Progenitor cell of endocrine pancreas (in vitro differentiated cells): ENCODE results near the gene WDR90. TPM values are rescaled to one million over a fixed set of nuclear protein-coding genes. Genes with fewer than 3 reads are reported as not detected.

Experiments used
- DNase-seq: peaks from one replicate; pipeline ENCODE4 v3.0.0; 2021; ENCODE audit warnings: low spot score; ENCODE audit not compliant: unreplicated experiment
- H3K27ac Mint-ChIP-seq: 2 replicates; pipeline ENCODE4 v1.8.0; 2021; ENCODE audit warnings: mild to moderate bottlenecking, moderate library complexity, mixed read lengths
- H3K27me3 Mint-ChIP-seq: 2 replicates; pipeline ENCODE4 v1.8.0; 2021; ENCODE audit warnings: mixed read lengths
- H3K36me3 Mint-ChIP-seq: 2 replicates; pipeline ENCODE4 v1.8.0; 2022; ENCODE audit warnings: mixed read lengths; ENCODE audit not compliant: insufficient read depth
- H3K4me1 Mint-ChIP-seq: 2 replicates; pipeline ENCODE4 v1.8.0; 2021; ENCODE audit warnings: low read depth, mixed read lengths
- H3K4me3 Mint-ChIP-seq: 2 replicates; pipeline ENCODE4 v1.8.0; 2021; ENCODE audit warnings: low read depth, mild to moderate bottlenecking, moderate library complexity, mixed read lengths
- H3K9me3 Mint-ChIP-seq: 2 replicates; pipeline ENCODE4 v1.8.0; 2021; ENCODE audit warnings: low read depth, mixed read lengths
- CTCF ChIP-seq: fragments of 200-600 bp; sonication (generic); IDR thresholded peaks from one replicate; pipeline ENCODE4 v1.5.0; 2021; ENCODE audit warnings: antibody characterized with exemption, mild to moderate bottlenecking; ENCODE audit not compliant: unreplicated experiment
- total RNA-seq: library from RNA; stranded (reverse); gene quantifications from 2 replicates; pipeline ENCODE4 v1.2.1, GENCODE V29; 2021

The WDR90 gene
- total RNA-seq, 1 donor from 2014 or later: 109 TPM

DNA sequence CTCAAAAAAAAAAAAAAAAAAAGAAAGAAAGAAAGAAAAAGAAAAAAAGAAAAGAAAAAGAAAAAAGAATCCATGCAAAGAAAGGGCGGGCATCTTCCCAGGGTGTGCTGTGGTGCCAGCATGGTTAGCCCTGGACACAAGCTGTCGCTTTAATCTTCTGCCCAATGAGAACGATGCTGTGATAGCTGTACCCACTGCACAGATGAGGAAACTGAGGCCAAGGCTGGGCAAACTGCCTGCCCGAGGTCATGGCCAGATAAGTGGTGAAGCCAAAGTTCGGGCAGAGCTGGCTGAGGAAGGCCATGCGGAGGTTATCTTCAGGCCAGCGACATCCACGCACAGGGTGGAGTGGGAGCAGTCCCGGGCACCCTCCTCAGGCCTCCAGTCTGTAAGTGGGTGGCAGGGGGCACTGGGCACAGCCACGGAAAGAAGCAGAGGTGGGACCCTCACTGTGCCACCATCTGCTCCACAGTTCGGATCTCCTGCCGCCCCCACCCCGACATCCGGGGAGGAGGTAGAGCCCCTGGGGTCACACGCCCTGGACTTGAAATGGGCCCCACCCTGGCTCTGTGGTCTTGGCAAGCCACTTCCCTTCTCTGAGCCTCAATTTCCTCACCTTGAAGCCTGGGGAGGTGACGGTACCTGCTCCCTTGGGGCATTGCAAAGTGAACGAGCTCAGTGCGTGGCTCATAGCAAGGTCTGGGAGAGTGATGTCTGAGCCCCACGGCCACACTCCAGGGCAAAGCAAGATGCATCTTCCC is 49.9 kb downstream of the WDR90 start:
- TF ChIP-seq CTCF: no peak
- H3K9me3 Mint-ChIP-seq: no peaks in the 10 kb centered on the region
- no peaks in the 10 kb centered on the region for H3K4me1 Mint-ChIP-seq
- no peak for DNase-seq
- H3K4me3 Mint-ChIP-seq: no peak overlapping the region
- H3K36me3 Mint-ChIP-seq: no peaks in the 10 kb centered on the region
- peaks cover 66% of the 10 kb centered on the region for H3K27me3 Mint-ChIP-seq
- no peak overlapping the region for H3K27ac Mint-ChIP-seq

DNA sequence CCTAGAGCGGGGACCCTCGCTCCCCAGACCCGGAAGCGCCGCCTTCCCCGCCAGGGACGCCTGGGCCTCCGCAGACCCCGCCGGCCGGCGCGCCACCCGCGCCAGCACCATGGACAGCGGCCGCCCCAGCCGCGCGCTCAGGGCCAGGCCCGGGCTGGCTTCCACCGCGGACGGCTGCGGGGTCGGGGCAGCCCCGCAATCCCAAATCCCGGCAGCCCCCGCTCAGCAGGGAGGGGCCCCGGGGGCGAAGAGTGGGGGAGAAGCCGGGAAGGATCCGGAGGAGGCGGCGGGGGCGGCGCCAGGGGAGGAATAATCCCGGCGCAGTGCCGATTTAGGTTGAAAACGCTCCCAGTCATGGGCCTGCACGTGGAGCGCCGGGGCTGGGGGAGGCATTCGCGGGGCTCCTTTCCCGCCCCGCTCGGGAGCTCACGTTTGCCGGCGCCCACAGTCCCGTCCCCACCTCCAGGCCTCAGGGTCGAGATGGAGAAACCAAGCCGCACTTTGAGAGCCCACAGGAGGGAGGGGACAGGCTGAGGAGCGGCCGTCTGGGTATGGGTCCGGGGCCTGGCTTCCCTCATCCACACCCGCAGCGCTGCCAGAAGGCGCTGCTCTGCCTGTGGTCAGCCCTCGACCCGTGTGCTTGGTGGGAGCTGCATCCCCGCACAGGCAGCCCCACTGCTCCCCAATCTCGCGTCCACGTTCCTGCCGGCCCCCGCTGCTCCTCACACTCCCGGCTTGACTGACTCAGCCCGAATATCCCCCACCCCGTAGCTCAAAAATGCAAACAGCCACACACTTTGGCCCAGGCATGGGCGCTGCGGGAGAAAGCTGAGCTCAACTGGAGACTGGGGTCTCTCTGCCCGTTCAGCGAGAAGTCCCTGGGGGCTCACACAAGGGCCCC is 51.8 kb downstream of the WDR90 start:
- Mint-ChIP-seq H3K4me1 (no peaks in the 10 kb centered on the region), H3K36me3 (no peaks in the 10 kb centered on the region), H3K27me3 (peaks cover 62% of the 10 kb centered on the region), H3K4me3 (no peak overlapping the region), H3K27ac (no peak overlapping the region), H3K9me3 (no peaks in the 10 kb centered on the region)
- no peak for TF ChIP-seq CTCF
- peak; percentile 70 for DNase-seq

DNA sequence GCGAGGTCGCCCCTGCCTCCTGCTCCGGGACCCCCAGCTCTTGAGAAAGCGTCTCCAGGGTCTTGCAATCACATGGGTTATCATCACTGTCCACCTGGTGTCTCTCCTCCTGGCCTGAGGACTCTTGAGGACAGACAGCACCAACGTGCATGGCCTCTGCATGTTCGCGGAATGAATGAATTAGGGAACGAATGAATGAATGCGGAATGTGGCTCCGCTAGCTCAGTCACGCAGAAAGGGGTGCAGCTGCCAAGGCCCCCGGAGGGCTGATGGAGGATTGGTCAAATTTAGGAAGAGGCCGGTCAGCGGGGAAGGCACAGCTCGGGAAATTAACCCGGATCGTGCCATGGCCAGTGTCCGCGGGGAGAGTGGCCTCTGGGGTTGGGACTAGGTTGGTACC is 53.2 kb downstream of the WDR90 start:
- no peaks in the 10 kb centered on the region for H3K4me1 Mint-ChIP-seq
- no peak overlapping the region for H3K27ac Mint-ChIP-seq
- DNase-seq: no peak
- no peak overlapping the region for H3K4me3 Mint-ChIP-seq
- H3K36me3 Mint-ChIP-seq: no peaks in the 10 kb centered on the region
- H3K27me3 Mint-ChIP-seq: peaks cover 65% of the 10 kb centered on the region
- no peaks in the 10 kb centered on the region for H3K9me3 Mint-ChIP-seq
- no peak for TF ChIP-seq CTCF

DNA sequence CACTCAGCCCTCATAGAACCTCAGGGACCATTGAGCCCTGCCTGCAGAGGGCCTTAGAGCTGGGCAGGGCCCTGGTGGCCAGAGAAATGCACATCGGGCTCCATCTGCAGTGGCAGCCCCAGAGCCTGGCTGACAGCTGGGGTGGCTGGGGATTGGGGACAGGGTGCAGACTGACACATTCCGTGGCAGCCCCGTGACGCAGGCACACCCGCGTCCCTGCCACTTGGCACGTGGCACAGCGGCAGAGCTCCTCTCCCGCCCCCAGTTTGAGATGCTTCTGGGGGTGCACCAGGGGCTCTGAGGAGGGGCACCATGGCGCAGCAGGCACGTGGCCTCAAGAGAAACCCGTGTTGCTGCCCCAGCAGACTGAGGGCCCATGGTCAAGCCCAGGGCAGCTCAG is 54.2 kb downstream of the WDR90 start:
- DNase-seq: no peak
- no peak overlapping the region for H3K27ac Mint-ChIP-seq
- H3K27me3 Mint-ChIP-seq: peaks cover 64% of the 10 kb centered on the region
- H3K4me3 Mint-ChIP-seq: no peak overlapping the region
- no peaks in the 10 kb centered on the region for H3K36me3 Mint-ChIP-seq
- no peaks in the 10 kb centered on the region for H3K4me1 Mint-ChIP-seq
- no peak for TF ChIP-seq CTCF
- no peaks in the 10 kb centered on the region for H3K9me3 Mint-ChIP-seq

DNA sequence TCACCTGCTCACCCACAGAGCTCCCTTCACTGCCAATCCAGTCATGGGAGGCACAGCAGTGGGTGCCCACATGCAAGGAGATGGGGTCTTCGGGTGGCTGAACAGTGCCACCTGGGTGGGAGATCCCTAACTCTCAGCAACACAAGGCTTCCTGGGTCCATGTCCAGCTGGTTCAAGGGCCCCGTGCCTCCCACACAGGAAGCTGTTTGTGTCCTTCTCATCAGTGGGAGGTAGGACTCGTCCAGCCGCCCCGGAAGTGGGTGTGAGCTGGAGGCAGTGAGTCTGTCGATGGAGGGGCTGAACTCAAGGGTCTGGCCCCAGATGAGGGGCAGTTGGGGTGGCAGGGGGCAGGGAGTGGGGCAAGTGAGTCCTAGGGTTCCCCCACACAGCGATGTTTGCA is 54.9 kb downstream of the WDR90 start:
- TF ChIP-seq CTCF: no peak
- H3K27ac Mint-ChIP-seq: no peak overlapping the region

More for the DNA sequence above, 54.9 kb downstream of the WDR90 start:
- Mint-ChIP-seq H3K4me1 (no peaks in the 10 kb centered on the region), H3K9me3 (no peaks in the 10 kb centered on the region), H3K27me3 (peaks cover 66% of the 10 kb centered on the region), H3K36me3 (no peaks in the 10 kb centered on the region), H3K4me3 (no peak overlapping the region)
- DNase-seq: no peak
